Type B pancreatic cell (in vitro differentiated cells): ENCODE measurements around the gene SLC2A6. TPM values are rescaled to one million over a fixed set of nuclear protein-coding genes. Genes with fewer than 3 reads are reported as not detected.

Source experiments
- DNase-seq: peaks from one replicate; pipeline ENCODE4 v3.0.0; 2021; ENCODE audit warnings: mixed read lengths; ENCODE audit not compliant: unreplicated experiment; ENCODE audit errors: extremely low spot score
- H3K27ac Mint-ChIP-seq: 2 replicates; pipeline ENCODE4 v1.8.0; 2021; ENCODE audit warnings: mild to moderate bottlenecking, mixed read lengths
- H3K27me3 Mint-ChIP-seq: 2 replicates; pipeline ENCODE4 v1.8.0; 2021; ENCODE audit warnings: mixed read lengths
- H3K36me3 Mint-ChIP-seq: 2 replicates; pipeline ENCODE4 v1.8.0; 2021; ENCODE audit warnings: mixed read lengths
- H3K4me1 Mint-ChIP-seq: one replicate; pipeline ENCODE4 v1.8.0; 2021; ENCODE audit warnings: mixed read lengths; ENCODE audit not compliant: unreplicated experiment
- H3K4me3 Mint-ChIP-seq: 2 replicates; pipeline ENCODE4 v1.8.0; 2021; ENCODE audit warnings: mild to moderate bottlenecking, mixed read lengths
- H3K9me3 Mint-ChIP-seq: 2 replicates; pipeline ENCODE4 v1.8.0; 2021; ENCODE audit warnings: mixed read lengths
- total RNA-seq: library from RNA; stranded (reverse); gene quantifications from 2 replicates; pipeline ENCODE4 v1.2.1, GENCODE V29; 2021; ENCODE audit warnings: low replicate concordance
- TF ChIP-seq, protein P1 (sequence below): fragments of 200-600 bp; sonication (generic); conservative IDR thresholded peaks from 2 replicates; pipeline ENCODE4 v1.5.0; 2021; ENCODE audit warnings: antibody characterized with exemption, mild to moderate bottlenecking

Gene SLC2A6
- total RNA-seq, 1 donor from 2014 or later, result 8.2 TPM

GRCh38 chr9:133471551-133472276, 7.2 kb downstream of the SLC2A6 start:
- no peaks in the 10 kb centered on the region for H3K9me3 Mint-ChIP-seq
- H3K4me3 Mint-ChIP-seq, result no peak overlapping the region
- DNase-seq, result no peak
- TF ChIP-seq, protein P1, sequence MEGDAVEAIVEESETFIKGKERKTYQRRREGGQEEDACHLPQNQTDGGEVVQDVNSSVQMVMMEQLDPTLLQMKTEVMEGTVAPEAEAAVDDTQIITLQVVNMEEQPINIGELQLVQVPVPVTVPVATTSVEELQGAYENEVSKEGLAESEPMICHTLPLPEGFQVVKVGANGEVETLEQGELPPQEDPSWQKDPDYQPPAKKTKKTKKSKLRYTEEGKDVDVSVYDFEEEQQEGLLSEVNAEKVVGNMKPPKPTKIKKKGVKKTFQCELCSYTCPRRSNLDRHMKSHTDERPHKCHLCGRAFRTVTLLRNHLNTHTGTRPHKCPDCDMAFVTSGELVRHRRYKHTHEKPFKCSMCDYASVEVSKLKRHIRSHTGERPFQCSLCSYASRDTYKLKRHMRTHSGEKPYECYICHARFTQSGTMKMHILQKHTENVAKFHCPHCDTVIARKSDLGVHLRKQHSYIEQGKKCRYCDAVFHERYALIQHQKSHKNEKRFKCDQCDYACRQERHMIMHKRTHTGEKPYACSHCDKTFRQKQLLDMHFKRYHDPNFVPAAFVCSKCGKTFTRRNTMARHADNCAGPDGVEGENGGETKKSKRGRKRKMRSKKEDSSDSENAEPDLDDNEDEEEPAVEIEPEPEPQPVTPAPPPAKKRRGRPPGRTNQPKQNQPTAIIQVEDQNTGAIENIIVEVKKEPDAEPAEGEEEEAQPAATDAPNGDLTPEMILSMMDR, result no peak
- no peaks in the 10 kb centered on the region for H3K27me3 Mint-ChIP-seq
- H3K4me1 Mint-ChIP-seq, result peaks cover 3% of the 10 kb centered on the region
- no peaks in the 10 kb centered on the region for H3K36me3 Mint-ChIP-seq
- no peak overlapping the region for H3K27ac Mint-ChIP-seq

DNA sequence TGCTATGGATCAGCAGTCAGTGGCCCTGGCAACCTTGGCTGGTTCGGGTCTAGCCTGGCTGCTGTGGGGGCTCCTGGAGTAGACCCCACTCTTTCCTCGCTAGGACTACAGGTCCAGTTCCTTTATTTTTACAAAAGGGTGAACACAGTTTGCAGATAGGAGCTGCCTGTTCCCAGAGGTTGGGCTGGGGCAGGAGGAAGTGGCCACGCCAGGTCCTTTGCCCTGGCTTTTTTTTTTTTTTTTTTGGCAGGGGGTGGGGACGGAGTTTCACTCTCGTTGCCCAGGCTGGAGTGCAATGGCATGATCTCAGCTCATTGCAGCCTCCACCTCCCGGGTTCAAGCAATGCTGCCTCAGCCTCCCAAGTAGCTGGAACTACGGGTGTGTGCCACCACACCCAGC, 7.9 kb downstream of the SLC2A6 start:
- TF ChIP-seq, protein P1, result no peak
- Mint-ChIP-seq H3K27ac (no peak overlapping the region), H3K4me1 (peaks cover 3% of the 10 kb centered on the region), H3K9me3 (no peaks in the 10 kb centered on the region), H3K4me3 (no peak overlapping the region), H3K36me3 (no peaks in the 10 kb centered on the region), H3K27me3 (no peaks in the 10 kb centered on the region)
- no peak for DNase-seq

GRCh38 chr9:133470427-133470924, 8.4 kb downstream of the SLC2A6 start:
- TF ChIP-seq, protein P1, result no peak
- Mint-ChIP-seq H3K27me3 (no peaks in the 10 kb centered on the region), H3K9me3 (no peaks in the 10 kb centered on the region), H3K4me1 (peaks cover 3% of the 10 kb centered on the region), H3K36me3 (no peaks in the 10 kb centered on the region), H3K27ac (no peak overlapping the region), H3K4me3 (no peak overlapping the region)
- DNase-seq, result no peak

- Mint-ChIP-seq H3K27ac (no peak overlapping the region), H3K27me3 (no peaks in the 10 kb centered on the region), H3K4me1 (peaks cover 3% of the 10 kb centered on the region), H3K36me3 (no peaks in the 10 kb centered on the region), H3K4me3 (no peak overlapping the region), H3K9me3 (no peaks in the 10 kb centered on the region)
- TF ChIP-seq, protein P1, result no peak
- no peak for DNase-seq
These were observed 10.0 kb downstream of the SLC2A6 start for GRCh38 chr9:133468777-133469421.

GRCh38 chr9:133468374-133468773, 10.5 kb downstream of the SLC2A6 start:
- Mint-ChIP-seq H3K9me3 (no peaks in the 10 kb centered on the region), H3K36me3 (no peaks in the 10 kb centered on the region), H3K4me3 (no peak overlapping the region), H3K27ac (no peak overlapping the region), H3K4me1 (peaks cover 3% of the 10 kb centered on the region), H3K27me3 (no peaks in the 10 kb centered on the region)
- TF ChIP-seq, protein P1, result no peak
- DNase-seq, result no peak
